HG03025 (cell line): ENCODE data around the gene LRRC74B.
A peak's percentile ranks its signal among the peaks of the same experiment; 100 is the strongest.

Source experiments
- ATAC-seq: cut with Tn5 transposase; IDR thresholded peaks from one replicate; pipeline ENCODE4 v1.9.1; 2021; ENCODE audit warnings: mild to moderate bottlenecking, moderate library complexity; ENCODE audit not compliant: unreplicated experiment, low FRiP score

LRRC74B gene

GRCh38 chr22:21013657-21014201 lies 32.0 kb upstream of the LRRC74B start:
- ATAC-seq, result peak; percentile 10

GRCh38 chr22:21014202-21014725 lies 31.5 kb upstream of the LRRC74B start:
- ATAC-seq, result peak; percentile 48

DNA sequence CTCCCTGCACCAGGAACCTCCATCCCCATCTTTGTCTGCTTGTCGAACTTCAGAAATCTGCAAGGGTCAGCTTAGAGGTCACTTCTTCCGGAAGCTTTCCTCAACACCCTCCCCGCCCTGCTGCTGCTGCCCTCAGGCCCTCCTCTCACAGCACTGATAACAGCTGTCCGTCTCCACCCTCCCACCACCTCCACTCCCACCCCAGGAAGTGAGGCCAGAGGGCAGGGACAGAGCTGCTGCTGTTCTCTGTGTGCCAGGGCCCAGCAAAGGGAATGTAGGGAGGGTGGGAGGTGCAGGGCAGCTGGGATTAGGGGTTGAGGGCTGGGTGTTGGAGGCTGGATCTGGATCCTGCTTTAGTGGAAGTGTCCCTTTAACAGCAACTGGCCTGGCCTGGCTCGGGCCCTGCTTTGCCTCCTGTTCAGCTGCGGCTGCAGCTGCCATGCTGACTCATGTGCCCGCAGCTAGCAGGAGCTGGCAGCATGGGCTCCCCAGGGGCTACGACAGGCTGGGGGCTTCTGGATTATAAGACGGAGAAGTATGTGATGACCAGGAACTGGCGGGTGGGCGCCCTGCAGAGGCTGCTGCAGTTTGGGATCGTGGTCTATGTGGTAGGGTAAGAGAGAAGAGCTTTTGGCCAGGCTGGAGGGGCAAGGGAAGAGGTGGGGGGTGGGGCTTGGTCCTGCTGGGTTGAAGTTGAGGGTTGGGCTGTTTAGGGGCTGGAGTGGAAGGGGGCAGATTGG lies 30.9 kb upstream of the LRRC74B start, which contains the start of gene P2RX6:
Gene P2RX6, plus strand, starts transcription at position 440 of the 740 bp plus-strand sequence. Its CDS starts 10 bp downstream, at position 450.
- ATAC-seq, result no peak

DNA sequence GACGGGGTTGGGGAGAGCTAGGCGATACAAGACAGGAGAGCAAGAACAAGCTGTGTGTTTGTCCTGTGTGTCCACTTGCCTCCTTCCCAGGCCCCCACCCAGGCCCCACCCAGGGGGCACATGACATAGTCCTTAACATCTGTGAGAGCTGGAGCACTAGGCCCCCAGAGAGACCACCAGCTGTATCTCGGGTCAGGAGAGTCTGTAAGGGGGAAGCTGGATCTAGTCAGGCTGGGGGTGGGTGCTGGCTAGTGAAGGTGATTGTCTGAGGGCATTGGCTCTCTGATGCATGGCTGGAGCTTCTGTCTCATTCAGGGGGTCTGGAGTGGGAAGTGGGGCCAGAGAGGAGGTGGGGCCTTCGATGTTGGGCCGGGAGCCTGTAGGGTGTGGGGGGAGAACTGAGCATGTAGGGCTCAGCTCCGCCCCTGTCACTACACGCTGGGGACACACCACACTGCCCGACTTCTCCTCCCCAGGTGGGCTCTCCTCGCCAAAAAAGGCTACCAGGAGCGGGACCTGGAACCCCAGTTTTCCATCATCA lies 30.2 kb upstream of the LRRC74B start:
- no peak for ATAC-seq

DNA sequence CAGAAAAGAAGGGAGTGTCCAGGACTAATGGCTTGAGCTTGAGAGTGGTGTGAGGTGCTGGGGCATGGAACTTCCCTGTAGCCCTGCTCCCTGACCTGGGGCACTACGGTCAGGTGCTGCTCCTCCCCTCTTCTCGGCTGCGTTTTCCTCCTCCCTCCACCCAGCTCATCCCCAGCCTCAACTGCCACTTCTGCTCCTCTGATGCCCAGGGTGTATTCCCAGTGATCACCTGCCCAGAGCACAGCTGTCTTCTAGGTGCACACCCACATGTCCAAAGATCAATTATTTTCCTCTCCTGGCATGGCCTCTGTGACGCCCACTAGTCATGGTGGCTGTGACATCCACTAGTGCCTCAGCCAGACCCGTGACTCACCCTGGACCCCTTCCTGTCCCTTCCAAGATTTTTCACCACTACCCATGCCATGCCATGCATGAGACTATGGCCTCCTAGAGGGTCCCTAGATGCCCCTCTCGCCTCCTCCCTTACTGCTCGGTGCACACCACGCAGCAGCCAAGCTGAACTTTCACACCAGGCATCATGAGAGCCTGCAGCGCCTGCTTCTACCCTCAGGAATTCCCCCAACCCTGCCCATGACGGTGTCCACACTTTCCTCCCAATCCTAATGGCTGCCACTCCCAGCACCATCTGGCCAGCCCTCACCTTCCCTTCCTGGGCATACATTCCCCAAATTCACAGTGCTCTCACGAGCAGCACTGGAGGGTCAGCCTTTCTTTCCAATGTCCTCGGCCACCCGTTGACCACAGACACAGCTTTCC lies 28.9 kb upstream of the LRRC74B start:
- ATAC-seq, result no peak

DNA sequence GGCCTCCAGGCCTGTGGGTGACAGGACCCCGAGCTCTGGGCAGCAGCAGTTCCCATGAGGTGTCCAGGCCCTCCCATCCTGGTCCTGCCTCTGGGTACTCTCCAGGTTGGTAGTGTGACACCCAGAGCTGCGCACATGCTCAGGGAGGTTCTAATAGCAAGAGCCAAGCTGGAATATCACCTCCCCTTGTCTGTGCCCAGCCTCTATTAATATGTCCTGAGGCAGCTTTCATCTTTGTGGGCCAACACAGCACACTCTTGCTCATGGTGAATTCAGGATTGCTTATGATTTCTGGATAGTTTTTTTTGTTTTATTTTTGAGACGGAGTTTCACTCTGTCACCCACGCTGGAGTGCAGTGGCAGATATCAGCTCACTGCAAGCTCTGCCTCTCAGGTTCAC lies 27.4 kb upstream of the LRRC74B start:
- no peak for ATAC-seq

DNA sequence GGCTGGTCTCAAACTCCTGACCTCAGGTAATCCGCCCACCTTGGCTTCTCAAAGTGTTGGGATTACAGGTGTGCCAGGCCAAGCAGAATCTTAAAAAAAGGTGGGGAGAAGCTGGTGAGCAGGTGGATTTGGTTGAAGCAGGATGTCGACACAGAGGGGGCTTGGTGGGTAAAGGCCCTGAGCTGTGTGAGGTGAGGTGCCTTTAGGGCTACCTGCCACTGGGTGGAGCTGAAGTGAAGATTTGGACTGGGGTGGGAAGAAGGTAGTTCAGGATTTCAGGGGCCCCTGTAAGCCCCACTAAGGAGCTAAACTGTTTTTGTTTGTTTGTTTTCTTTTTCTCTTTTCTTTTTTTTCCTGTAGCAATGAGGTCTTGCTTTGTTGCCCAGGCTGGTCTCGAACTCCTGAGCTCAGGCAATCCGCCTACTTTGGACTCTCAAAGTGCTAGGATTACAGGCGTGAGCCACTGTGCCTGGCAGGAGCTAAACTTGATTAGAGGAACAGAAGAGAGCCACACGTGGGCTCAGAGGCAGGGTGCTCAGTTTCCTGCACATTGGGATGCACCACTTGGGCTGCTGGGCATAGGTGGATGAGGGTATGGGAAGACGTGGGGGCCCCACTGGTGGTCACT lies 24.8 kb upstream of the LRRC74B start:
- ATAC-seq, result no peak

DNA sequence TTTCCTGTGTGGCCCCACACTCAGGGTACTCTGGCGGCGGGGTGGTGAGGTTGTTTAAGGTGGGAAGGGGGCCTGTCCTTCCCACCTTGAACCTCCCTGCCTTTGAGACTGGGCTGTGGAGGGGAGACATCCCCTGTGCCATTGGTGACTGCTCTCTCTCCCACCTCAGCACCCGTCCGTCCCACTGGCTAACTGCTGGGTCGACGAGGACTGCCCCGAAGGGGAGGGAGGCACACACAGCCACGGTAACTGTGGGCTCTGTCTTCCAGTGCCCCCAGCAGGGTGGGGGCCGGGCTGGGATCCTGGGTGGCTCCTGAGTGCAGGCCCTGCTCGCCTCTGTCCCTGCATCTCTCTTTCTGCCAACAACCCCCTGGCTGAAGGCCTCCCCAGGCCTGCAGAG lies 23.2 kb upstream of the LRRC74B start:
- no peak for ATAC-seq

DNA sequence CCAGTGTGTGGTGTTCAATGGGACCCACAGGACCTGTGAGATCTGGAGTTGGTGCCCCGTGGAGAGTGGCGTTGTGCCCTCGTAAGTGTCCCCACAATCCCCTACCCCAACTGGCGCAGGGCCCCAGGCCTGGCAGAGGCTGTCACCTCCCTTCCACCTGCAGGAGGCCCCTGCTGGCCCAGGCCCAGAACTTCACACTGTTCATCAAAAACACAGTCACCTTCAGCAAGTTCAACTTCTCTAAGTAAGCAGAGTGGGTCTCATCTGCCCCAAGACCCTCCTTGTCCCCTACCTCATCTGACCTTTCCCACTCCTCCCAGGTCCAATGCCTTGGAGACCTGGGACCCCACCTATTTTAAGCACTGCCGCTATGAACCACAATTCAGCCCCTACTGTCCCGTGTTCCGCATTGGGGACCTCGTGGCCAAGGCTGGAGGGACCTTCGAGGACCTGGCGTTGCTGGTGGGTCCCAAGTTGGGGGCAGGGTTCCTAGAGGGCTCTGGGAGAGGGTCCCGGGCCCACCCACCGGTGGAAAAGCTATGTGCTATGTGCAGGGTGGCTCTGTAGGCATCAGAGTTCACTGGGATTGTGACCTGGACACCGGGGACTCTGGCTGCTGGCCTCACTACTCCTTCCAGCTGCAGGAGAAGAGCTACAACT lies 22.7 kb upstream of the LRRC74B start:
- no peak for ATAC-seq

DNA sequence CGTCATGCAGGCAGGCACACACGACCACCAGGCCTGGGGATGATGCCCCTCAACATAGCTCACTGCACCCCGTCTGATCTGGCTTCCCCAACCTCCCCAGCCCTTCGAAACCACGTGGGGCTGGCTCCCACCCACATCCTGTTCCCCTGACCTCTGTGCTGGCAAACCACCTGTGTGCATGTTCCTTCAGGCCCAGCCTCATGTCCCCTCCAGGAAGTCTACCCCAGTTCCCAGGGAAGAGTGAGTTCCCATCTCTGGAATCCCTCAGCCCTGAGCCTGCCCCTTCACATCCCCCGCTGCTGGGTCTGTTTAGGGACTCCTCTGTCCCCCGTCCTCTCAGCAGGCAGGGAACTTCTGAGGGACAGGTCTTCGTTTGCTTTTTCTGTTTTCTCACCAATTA lies 20.5 kb upstream of the LRRC74B start:
- ATAC-seq, result no peak

GRCh38 chr22:21025763-21026755 lies 19.7 kb upstream of the LRRC74B start:
- no peak for ATAC-seq

- ATAC-seq, result no peak
Observed at GRCh38 chr22:21026783-21027692, 18.7 kb upstream of the LRRC74B start.

GRCh38 chr22:21028277-21029251 lies 17.2 kb upstream of the LRRC74B start:
- no peak for ATAC-seq

- ATAC-seq, result no peak
Observed at GRCh38 chr22:21029486-21030025, 16.2 kb upstream of the LRRC74B start.

DNA sequence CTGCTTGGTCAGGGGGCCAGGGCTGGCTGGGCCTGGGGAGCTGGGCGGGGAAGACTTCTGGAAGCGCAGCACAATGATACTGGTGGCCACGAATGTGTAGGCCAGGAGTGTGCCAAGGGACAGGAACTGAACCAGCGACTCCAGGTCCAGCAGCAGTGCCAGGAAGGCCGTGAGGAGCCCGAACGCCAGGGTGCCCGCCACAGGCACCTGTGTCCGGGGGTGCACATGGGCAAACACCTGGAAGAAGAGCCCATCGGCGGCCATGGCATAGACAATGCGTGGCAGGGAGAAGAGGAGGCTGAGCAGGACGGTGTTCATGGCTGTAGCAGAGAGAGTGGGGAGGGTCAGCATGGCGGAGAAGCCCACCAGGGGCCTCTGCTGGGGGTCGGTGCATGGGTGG lies 15.7 kb upstream of the LRRC74B start:
- no peak for ATAC-seq
